Measurements from ENCODE around the gene PAX5. TPM values are rescaled to one million over a fixed set of nuclear protein-coding genes. Genes with fewer than 3 reads are reported as not detected.

Gene PAX5
- total RNA-seq, 4 donors from 2014 or later = under 0.01 to 0.29 TPM; not detected in 2

GRCh38 chr9:36858805-36859375, 175.2 kb downstream of the PAX5 start:
- Histone ChIP-seq H3K36me3 (no peaks in the 10 kb centered on the region), H3K4me3 (no peak overlapping the region), H3K4me1 (peaks cover 0 to 8% (median 0%) of the 10 kb centered on the region in 3 donors), H3K9me3 (no peaks in the 10 kb centered on the region), H3K27ac (no peak overlapping the region), H3K27me3 (peaks cover 0 to 81% (median 0%) of the 10 kb centered on the region in 4 donors)
- TF ChIP-seq POLR2A (IDR thresholded peaks at IDR 0.05) (no peak), CTCF (IDR thresholded peaks at IDR 0.05) (no peak)
- no peak for DNase-seq
- intact Hi-C loops (cut with DNase I) = no loop called here
- WGBS, 2 donors = 45 to 54% methylated on average over 7 to 10 of the region's 23 CpGs

- 59 to 73% methylated on average over 6 to 8 of the region's 9 CpGs for WGBS, 2 donors
- Histone ChIP-seq H3K27me3 (peaks cover 0 to 53% (median 0%) of the 10 kb centered on the region in 4 donors), H3K9me3 (no peaks in the 10 kb centered on the region), H3K36me3 (no peaks in the 10 kb centered on the region), H3K4me3 (no peak overlapping the region), H3K4me1 (peaks cover 0 to 8% (median 0%) of the 10 kb centered on the region in 3 donors), H3K27ac (no peak overlapping the region)
- no peak for DNase-seq
- intact Hi-C loops (cut with DNase I) = no loop called here
- TF ChIP-seq POLR2A (IDR thresholded peaks at IDR 0.05) (no peak), CTCF (IDR thresholded peaks at IDR 0.05) (no peak)
These were observed 178.4 kb downstream of the PAX5 start for GRCh38 chr9:36855448-36856315.

GRCh38 chr9:36854751-36855150, 179.3 kb downstream of the PAX5 start:
- DNase-seq = no peak
- H3K4me3 ChIP-seq = no peak overlapping the region
- no peak for TF ChIP-seq CTCF (IDR thresholded peaks at IDR 0.05)
- TF ChIP-seq POLR2A (IDR thresholded peaks at IDR 0.05) = no peak
- H3K27ac ChIP-seq = no peak overlapping the region
- no peaks in the 10 kb centered on the region for H3K36me3 ChIP-seq
- intact Hi-C loops (cut with DNase I) = no loop called here
- peaks cover 0 to 49% (median 0%) of the 10 kb centered on the region in 4 donors for H3K27me3 ChIP-seq
- WGBS, 2 donors = 68 to 89% methylated on average over 8 to 9 of the region's 10 CpGs
- H3K9me3 ChIP-seq = no peaks in the 10 kb centered on the region
- peaks cover 0 to 8% (median 0%) of the 10 kb centered on the region in 3 donors for H3K4me1 ChIP-seq

GRCh38 chr9:36854034-36854433, 180.0 kb downstream of the PAX5 start:
- TF ChIP-seq CTCF (IDR thresholded peaks at IDR 0.05) = no peak
- TF ChIP-seq POLR2A (IDR thresholded peaks at IDR 0.05) = no peak
- Histone ChIP-seq H3K36me3 (no peaks in the 10 kb centered on the region), H3K4me1 (peaks cover 0 to 2% (median 0%) of the 10 kb centered on the region in 3 donors), H3K9me3 (no peaks in the 10 kb centered on the region), H3K27ac (no peak overlapping the region), H3K4me3 (no peak overlapping the region), H3K27me3 (peaks cover 0 to 44% (median 0%) of the 10 kb centered on the region in 4 donors)
- 59 to 66% methylated on average over 13 of the region's 13 CpGs for WGBS, 2 donors
- intact Hi-C loops (cut with DNase I) = no loop called here
- no peak for DNase-seq

- peaks cover 0 to 43% (median 0%) of the 10 kb centered on the region in 4 donors for H3K27me3 ChIP-seq
- no peaks in the 10 kb centered on the region for H3K36me3 ChIP-seq
- WGBS, 2 donors = 50 to 69% methylated on average over 1 of the region's 1 CpG
- TF ChIP-seq POLR2A (IDR thresholded peaks at IDR 0.05) (no peak), CTCF (IDR thresholded peaks at IDR 0.05) (no peak)
- no peaks in the 10 kb centered on the region for H3K4me1 ChIP-seq
- H3K27ac ChIP-seq = no peak overlapping the region
- intact Hi-C loops (cut with DNase I) = no loop called here
- no peak for DNase-seq
- no peaks in the 10 kb centered on the region for H3K9me3 ChIP-seq
- no peak overlapping the region for H3K4me3 ChIP-seq
These were observed 180.8 kb downstream of the PAX5 start for GRCh38 chr9:36853233-36853632.

Measured in esophagus squamous epithelium (tissue), 5 donors.